Glutamatergic neuron (in vitro differentiated cells): ENCODE measurements around the gene LAMB4. TPM values are rescaled to one million over a fixed set of nuclear protein-coding genes. Genes with fewer than 3 reads are reported as not detected.
A peak's percentile ranks its signal among the peaks of the same experiment; 100 is the strongest.

ENCODE experiments used
- DNase-seq: peaks from one replicate; pipeline ENCODE4 v3.0.0; 2022
- H3K27ac Mint-ChIP-seq: one replicate; pipeline ENCODE4 v1.8.0; 2020; ENCODE audit warnings: mild to moderate bottlenecking, mixed read lengths, inconsistent platforms; ENCODE audit not compliant: unreplicated experiment
- H3K27me3 Mint-ChIP-seq: one replicate; pipeline ENCODE4 v1.8.0; 2020; ENCODE audit warnings: mild to moderate bottlenecking, moderate library complexity, mixed read lengths, inconsistent platforms; ENCODE audit not compliant: unreplicated experiment
- H3K36me3 Mint-ChIP-seq: one replicate; pipeline ENCODE4 v1.8.0; 2020; ENCODE audit warnings: mild to moderate bottlenecking, mixed read lengths, inconsistent platforms; ENCODE audit not compliant: unreplicated experiment
- H3K4me1 Mint-ChIP-seq: one replicate; pipeline ENCODE4 v1.8.0; 2020; ENCODE audit warnings: mild to moderate bottlenecking, low read depth, mixed read lengths, inconsistent platforms; ENCODE audit not compliant: unreplicated experiment
- H3K4me3 Mint-ChIP-seq: one replicate; pipeline ENCODE4 v1.8.0; 2020; ENCODE audit warnings: mild to moderate bottlenecking, mixed read lengths, inconsistent platforms; ENCODE audit not compliant: unreplicated experiment
- H3K9me3 Mint-ChIP-seq: one replicate; pipeline ENCODE4 v1.8.0; 2020; ENCODE audit warnings: mild to moderate bottlenecking, moderate library complexity, mixed read lengths, inconsistent platforms; ENCODE audit not compliant: unreplicated experiment
- CTCF ChIP-seq: fragments of 200-600 bp; sonication (generic); IDR thresholded peaks from one replicate; pipeline ENCODE4 v1.5.0; 2021; ENCODE audit not compliant: partially characterized antibody, unreplicated experiment
- total RNA-seq: library from RNA; stranded (reverse); fragmentation: NEBNext Ultra II Directional; extraction: Animal tissue kit (Norgen Biotek cat#: 25700); gene quantifications from one replicate; pipeline ENCODE4 v1.2.1, GENCODE V29; 2021; ENCODE audit not compliant: unreplicated experiment

Gene LAMB4
- total RNA-seq, 1 donor from 2014 or later, result not detected

DNA sequence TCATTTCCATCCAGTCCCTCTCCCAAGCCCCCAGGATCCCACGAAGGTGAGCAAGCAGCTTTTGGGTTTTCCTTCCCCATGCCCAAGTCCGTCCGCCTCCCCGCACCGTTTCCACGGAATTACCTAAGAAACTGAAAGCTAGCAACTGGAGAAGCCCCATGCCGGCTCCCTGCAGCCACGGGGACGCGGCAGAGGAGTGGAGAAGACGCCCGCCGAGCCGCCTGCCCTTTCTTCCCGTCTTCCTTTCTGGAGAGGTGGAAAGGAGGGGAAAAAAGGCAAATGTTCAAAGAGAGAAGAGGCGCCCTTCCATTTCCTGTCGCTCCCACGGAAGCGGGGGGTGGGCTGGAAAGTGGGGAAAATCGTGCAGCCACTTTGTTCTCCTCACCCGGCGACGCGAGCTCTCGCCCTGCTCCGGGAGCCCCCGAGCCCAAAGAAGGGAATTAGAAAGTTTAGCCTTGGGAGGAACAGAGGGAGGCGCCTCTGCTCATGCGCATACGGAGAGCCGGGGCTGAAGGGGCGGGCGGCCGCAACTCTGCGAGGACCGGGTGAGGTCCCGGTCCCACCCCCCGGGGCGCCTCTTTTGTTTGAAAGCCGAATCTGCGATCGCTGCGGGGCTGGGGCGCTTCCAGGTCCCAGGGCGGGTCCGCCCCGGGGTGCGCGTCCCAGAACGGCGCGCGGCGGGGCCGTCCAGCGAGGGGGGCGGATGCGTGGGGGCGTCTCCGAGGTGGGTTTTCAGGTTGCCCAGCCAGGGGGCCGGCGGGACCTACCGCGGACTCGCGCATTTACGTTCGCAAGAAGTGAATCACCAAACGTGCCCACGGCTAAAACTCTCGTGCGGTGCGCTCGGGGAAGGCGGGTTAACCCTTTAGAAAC lies 127.2 kb downstream of the LAMB4 start, which contains the start of gene LAMB1:
Gene LAMB1, minus strand, starts transcription at position 436 of the 873 bp plus-strand sequence. Its CDS starts 276 bp downstream, at position 160.
- H3K4me3 Mint-ChIP-seq, result peak within 1 kb of the TSS; percentile 94
- H3K4me1 Mint-ChIP-seq, result peaks cover 27% of the 10 kb centered on the region
- peaks cover 4% of the 10 kb centered on the region for H3K36me3 Mint-ChIP-seq
- H3K27me3 Mint-ChIP-seq, result peaks cover 27% of the 10 kb centered on the region
- H3K9me3 Mint-ChIP-seq, result peaks cover 15% of the 10 kb centered on the region
- no peak for TF ChIP-seq CTCF
- DNase-seq, result peak; percentile 88
- H3K27ac Mint-ChIP-seq, result peak within 1 kb of the TSS; percentile 96

- Mint-ChIP-seq H3K4me3 (peak overlapping the region; percentile 94), H3K9me3 (peaks cover 13% of the 10 kb centered on the region), H3K27ac (peak overlapping the region; percentile 96), H3K4me1 (peaks cover 28% of the 10 kb centered on the region), H3K27me3 (peaks cover 27% of the 10 kb centered on the region), H3K36me3 (peaks cover 4% of the 10 kb centered on the region)
- no peak for TF ChIP-seq CTCF
- DNase-seq, result peak; percentile 75
Observed at GRCh38 chr7:108001764-108002725, 128.1 kb downstream of the LAMB4 start.

GRCh38 chr7:108000875-108001763 lies 129.0 kb downstream of the LAMB4 start:
- no peak for TF ChIP-seq CTCF
- Mint-ChIP-seq H3K36me3 (no peaks in the 10 kb centered on the region), H3K4me3 (peak overlapping the region; percentile 94), H3K27ac (peak overlapping the region; percentile 96), H3K9me3 (peaks cover 13% of the 10 kb centered on the region), H3K4me1 (peaks cover 35% of the 10 kb centered on the region), H3K27me3 (peaks cover 23% of the 10 kb centered on the region)
- DNase-seq, result peak; percentile 67

- peak overlapping the region; percentile 75 for H3K4me3 Mint-ChIP-seq
- H3K9me3 Mint-ChIP-seq, result peaks cover 13% of the 10 kb centered on the region
- H3K36me3 Mint-ChIP-seq, result no peaks in the 10 kb centered on the region
- H3K4me1 Mint-ChIP-seq, result peaks cover 44% of the 10 kb centered on the region
- TF ChIP-seq CTCF, result no peak
- DNase-seq, result no peak
- H3K27me3 Mint-ChIP-seq, result peaks cover 23% of the 10 kb centered on the region
- no peak overlapping the region for H3K27ac Mint-ChIP-seq
Observed at GRCh38 chr7:107999779-108000560, 130.2 kb downstream of the LAMB4 start.
